K562 (cell line): ENCODE measurements around the gene ERF. TPM values are rescaled to one million over a fixed set of nuclear protein-coding genes. Genes with fewer than 3 reads are reported as not detected.

ENCODE experiments used
- ATAC-seq: fragments of 200-7000 bp; cut with Tn5 transposase; 3 replicates; pipeline ENCODE4 v1.9.1; 2020; ENCODE audit warnings: moderate library complexity
- BruUV-seq: library from RNA; stranded (reverse); fragments of 400-500 nt; replicated peaks from 2 replicates; lab custom pipeline; 2021; lab: Mats Ljungman, UMichigan
- CTCF ChIA-PET: fragments of 300-600 bp; formaldehyde crosslinking; extraction: SDS; loops from one replicate; lab custom pipeline; 2021; ENCODE audit warnings: low intra/inter-chr PET ratio; lab: Yijun Ruan, JAX
- POLR2A ChIA-PET: fragments of 300-600, 350-650 bp; sonication (Branson Sonifier 250); formaldehyde crosslinking; extraction: SDS; loops from one replicate; lab custom pipeline; 2021; ENCODE audit warnings: antibody characterized with exemption, inconsistent platforms; lab: Yijun Ruan, JAX
- DNase-seq, 4 experiments: peaks; one replicate each; pipeline versions ENCODE4 v3.0.0 to v3.0.0-alpha.2; 2011 to 2018; ENCODE audit warnings: low spot score in 3 of 4, mixed read lengths in 3 of 4; ENCODE audit errors: extremely low read depth in 1 of 4
- FAIRE-seq: peaks from 2 replicates; lab custom pipeline; 2011; peaks lifted over from hg19 to GRCh38; lab: Jason Lieb, UNC
- H2AFZ ChIP-seq: 2 replicates; pipeline ENCODE4 v1.6.0; 2011; ENCODE audit warnings: low read depth, low read length, control low read depth, inconsistent platforms
- H3K27ac ChIP-seq: fragments of 200-600 bp; 3 replicates; pipeline ENCODE4 v1.8.0; 2011; ENCODE audit warnings: low read depth, mild to moderate bottlenecking, control low read depth, inconsistent platforms, low read length, moderate library complexity, mixed read lengths; ENCODE audit errors: extremely low read depth
- H3K27me3 ChIP-seq, 2 experiments: fragments of 300-600 bp in 1 of 2; 2 replicates in 1 of 2; 3 replicates in 1 of 2; pipeline versions ENCODE4 v1.6.0 to v1.8.0; 2011; ENCODE audit warnings: inconsistent platforms in 2 of 2, low read length in 2 of 2, mild to moderate bottlenecking in 1 of 2, mixed read lengths in 1 of 2, moderate library complexity in 1 of 2; ENCODE audit not compliant: control insufficient read depth in 2 of 2, insufficient read depth in 2 of 2
- H3K36me3 ChIP-seq: fragments of 300-600 bp; 3 replicates; pipeline ENCODE4 v1.8.0; 2011; ENCODE audit warnings: mild to moderate bottlenecking, low read length, inconsistent platforms; ENCODE audit not compliant: control insufficient read depth, insufficient read depth
- H3K4me1 ChIP-seq, 2 experiments: fragments of 200-600 bp in 1 of 2; replicated peaks in 1 of 2; 2 replicates in 1 of 2; 3 replicates in 1 of 2; pipeline versions ENCODE4 v1.5.1 to v1.8.0; 2011; ENCODE audit warnings: inconsistent platforms in 2 of 2, low read length in 2 of 2, mild to moderate bottlenecking in 1 of 2, mixed read lengths in 1 of 2, moderate library complexity in 1 of 2; ENCODE audit not compliant: control insufficient read depth in 2 of 2, insufficient read depth in 2 of 2
- H3K4me2 ChIP-seq: 2 replicates; pipeline ENCODE4 v1.6.1; 2011; ENCODE audit warnings: low read length, control low read depth, inconsistent platforms, mixed read lengths; ENCODE audit not compliant: insufficient read depth
- H3K4me3 ChIP-seq: fragments of 200-600 bp; sonication (generic), shearing (Covaris generic); 2 replicates; pipeline ENCODE4 v1.5.1; 2016; ENCODE audit warnings: control low read depth, inconsistent platforms
- H3K79me2 ChIP-seq: fragments of 200-600 bp; 3 replicates; pipeline ENCODE4 v1.8.0; 2011; ENCODE audit warnings: low read length, inconsistent platforms; ENCODE audit not compliant: control insufficient read depth, insufficient read depth
- H3K9ac ChIP-seq, 2 experiments: 2 replicates each; pipeline versions ENCODE4 v1.6.0 to v1.6.1; 2011; ENCODE audit warnings: low read depth in 2 of 2, low read length in 2 of 2, control low read depth in 1 of 2, inconsistent platforms in 1 of 2, mild to moderate bottlenecking in 1 of 2, mixed read lengths in 1 of 2; ENCODE audit not compliant: insufficient read depth in 1 of 2
- H3K9me1 ChIP-seq: one replicate; pipeline ENCODE4 v1.6.0; 2011; ENCODE audit warnings: inconsistent platforms, mild to moderate bottlenecking, low read length, moderate library complexity; ENCODE audit not compliant: control insufficient read depth, insufficient read depth
- H3K9me3 ChIP-seq: replicated peaks from 2 replicates; pipeline ENCODE4 v1.5.1; 2011; ENCODE audit warnings: low read depth, low read length, inconsistent platforms; ENCODE audit not compliant: control insufficient read depth, insufficient read depth
- H4K20me1 ChIP-seq: replicated peaks from 2 replicates; pipeline ENCODE4 v1.6.1; 2011; ENCODE audit warnings: low read length, inconsistent platforms, mixed read lengths; ENCODE audit not compliant: control insufficient read depth, insufficient read depth
- COPS2 ChIP-seq: fragments of 450-650 bp; conservative IDR thresholded peaks from 2 replicates; pipeline ENCODE4 v1.6.1; 2016; ENCODE audit warnings: mild to moderate bottlenecking, moderate library complexity
- E2F4 ChIP-seq: sonication (generic); formaldehyde crosslinking; IDR thresholded peaks from 2 replicates; pipeline ENCODE4 v1.8.0; 2022; ENCODE audit warnings: mild to moderate bottlenecking, low read depth, missing genetic modification reagents
- HINFP ChIP-seq: fragments of 450-650 bp; conservative IDR thresholded peaks from 2 replicates; pipeline ENCODE4 v1.6.1; 2016; ENCODE audit warnings: missing genetic modification characterization, low read depth, mild to moderate bottlenecking, control low read depth, missing compliant biosample characterization
- KAT2B ChIP-seq: IDR thresholded peaks from one replicate; pipeline ENCODE4 v1.6.1; 2012; ENCODE audit warnings: low read depth, mild to moderate bottlenecking, control low read depth, inconsistent platforms, low read length, moderate library complexity
- POLR2G ChIP-seq: fragments of 200-400 bp; formaldehyde crosslinking; IDR thresholded peaks from 2 replicates; pipeline ENCODE4 v1.6.1; 2017; ENCODE audit warnings: low read depth, mild to moderate bottlenecking, antibody characterized with exemption, low read length, moderate library complexity
- RBFOX2 ChIP-seq: fragments of 200-400 bp; formaldehyde crosslinking; IDR thresholded peaks from 2 replicates; pipeline ENCODE4 v1.6.1; 2017; ENCODE audit warnings: low read depth, mild to moderate bottlenecking, low read length, moderate library complexity
- U2AF2 ChIP-seq: fragments of 200-400 bp; formaldehyde crosslinking; optimal IDR thresholded peaks from 2 replicates; pipeline ENCODE3; 2017; ENCODE audit warnings: low read depth, mild to moderate bottlenecking, low read length
- ZBTB11 ChIP-seq, 3 experiments: fragments of 200-800 bp in 1 of 3; fragments of 250-450 bp in 1 of 3; fragments of 450-650 bp in 1 of 3; sonication (Bioruptor Pico) in 1 of 3; sonication (Bioruptor generic) in 1 of 3; formaldehyde crosslinking in 1 of 3; IDR thresholded peaks; 2 replicates each; pipeline versions ENCODE4 v1.6.1 to v1.8.0; 2016 to 2022; ENCODE audit warnings: mild to moderate bottlenecking in 2 of 3, missing genetic modification characterization in 2 of 3, missing compliant biosample characterization in 1 of 3, moderate library complexity in 1 of 3
- ZNF253 ChIP-seq: fragments of 250-450 bp; sonication (Bioruptor Pico); conservative IDR thresholded peaks from 2 replicates; pipeline ENCODE4 v1.6.1; 2021; ENCODE audit warnings: mild to moderate bottlenecking
- ZNF274 ChIP-seq: IDR thresholded peaks from 2 replicates; pipeline ENCODE4 v1.6.1; 2011; ENCODE audit warnings: low read depth, mild to moderate bottlenecking, low read length, moderate library complexity, borderline replicate concordance
- ZNF384 ChIP-seq: IDR thresholded peaks from 2 replicates; pipeline ENCODE4 v1.6.1; 2012; ENCODE audit warnings: low read depth, low read length, improper control_type of control experiment
- ZSCAN32 ChIP-seq: fragments of 450-650 bp; formaldehyde crosslinking; IDR thresholded peaks from 2 replicates; pipeline ENCODE4 v1.4.0; 2020; ENCODE audit warnings: mild to moderate bottlenecking, moderate library complexity
- WGBS: fragments of 100-300 bp; shearing (Covaris generic); methylation state at CpG from one replicate; pipeline ENCODE4 v1.1.6; 2016; ENCODE audit warnings: low coverage, mixed read lengths; ENCODE audit not compliant: insufficient coverage; ENCODE audit errors: missing lambda C conversion rate; 5-methylcytosine and 5-hydroxymethylcytosine counted together
- in situ Hi-C: fragments of 300-500 bp; cut with MboI; formaldehyde crosslinking; loops from 4 replicates; pipeline ENCODE4 v1.15.0; 2018; ENCODE audit warnings: inconsistent platforms, mixed read lengths
- intact Hi-C: fragments of 100-400 bp; cut with micrococcal nuclease; formaldehyde crosslinking; loops from 2 replicates; pipeline ENCODE4 v1.14.2; 2022
- polyA plus RNA-seq, 8 experiments: library from polyadenylated mRNA; depleted of rRNA in 4 of 8; stranded (reverse) in 5 of 8; unstranded in 3 of 8; fragments of >200 nt; fragmentation: Nextera tagmentation in 2 of 8; fragmentation: Illumina TruSeq in 1 of 8; extraction: Ambion mirVana in 2 of 8; extraction: Trizol in 1 of 8; gene quantifications; 2 replicates each; pipeline versions ENCODE4 v1.2.1 to v1.2.3, GENCODE V29; 2011 to 2014; ENCODE audit warnings: inconsistent platforms in 1 of 8, missing spikeins in 1 of 8
- total RNA-seq, 7 experiments: library from RNA; depleted of rRNA in 6 of 7; stranded (reverse); fragments of >200 nt in 6 of 7; fragmentation: Illumina TruSeq in 2 of 7; extraction: Trizol in 2 of 7; gene quantifications; 2 replicates each; pipeline versions ENCODE4 v1.2.1 to v1.2.3, GENCODE V29; 2011 to 2021; ENCODE audit warnings: low replicate concordance in 1 of 7

The ERF gene
- total and polyA plus RNA-seq, 9 of the 15 experiments (the other 6 are each of a cell fraction or from before 2014, with no cell fraction given), result 0.03 to 75.4 (median 27.0) TPM

- DNase-seq (no peak), FAIRE-seq (no peak), ATAC-seq (no peak)
- Histone ChIP-seq H3K36me3 (peaks cover 49% of the 10 kb centered on the region; the same call in 2 of the 3 replicates), H3K79me2 (peaks cover 52% of the 10 kb centered on the region), H2AFZ (no peak overlapping the region), H3K4me1 (peaks cover 22 to 66% of the 10 kb centered on the region in 2 experiments), H4K20me1 (peaks cover 10% of the 10 kb centered on the region; the same call in 1 of the 2 replicates), H3K27me3 (no peaks in the 10 kb centered on the region), H3K9ac (peak overlapping the region in 1 of 2 experiments; percentile 93; a peak in 2 of 4 replicates), H3K27ac (no peak overlapping the region), H3K4me2 (no peak overlapping the region), H3K9me1 (peaks cover 7% of the 10 kb centered on the region), H3K9me3 (no peaks in the 10 kb centered on the region), H3K4me3 (no peak overlapping the region)
- intact Hi-C loops (no loop called here), in situ Hi-C loops (no loop called here)
- POLR2A ChIA-PET, result interaction anchor here (0.7 to 2.3 kb wide), 5 partner anchors 8 to 51 kb away, joined by 3 to 9 read pairs (median 4); partner anchors contain the start of genes GSK3A, PAFAH1B3 and PRR19
- TF ChIP-seq E2F4 (CRISPR knock-in tag) (no peak), COPS2 (no peak), ZNF274 (no peak), U2AF2 (no peak), ZNF253 (CRISPR knock-in tag) (no peak), RBFOX2 (peak; percentile 55; the same call in 1 of the 2 replicates), ZNF384 (0 out of 2 replicates have a peak, but pooled peaks have one; percentile 38), POLR2G (peak; percentile 69), KAT2B (no peak), ZBTB11 (CRISPR knock-in tag; IDR thresholded peaks at IDR 0.05) (no peak), HINFP (tag) (no peak), ZSCAN32 (CRISPR knock-in tag) (no peak)
- BruUV-seq, result no TSS peak
- 85% methylated on average over 8 of the region's 19 CpGs for WGBS
- CTCF ChIA-PET, result no interaction called here
Measured at GRCh38 chr19:42250666-42251531, 4.0 kb downstream of the ERF start.
